HepG2 (cell line): ENCODE results near the gene SH3GL1. TPM values are rescaled to one million over a fixed set of nuclear protein-coding genes. Genes with fewer than 3 reads are reported as not detected.

ENCODE experiments used
- AHR ChIP-seq: IDR thresholded peaks from 2 replicates; pipeline ENCODE4 v1.6.1; 2018; ENCODE audit warnings: missing genetic modification reagents, missing compliant biosample characterization
- AKNA ChIP-seq: sonication (generic); formaldehyde crosslinking; IDR thresholded peaks from 2 replicates; pipeline ENCODE4 v1.4.0; 2020; ENCODE audit warnings: missing genetic modification reagents, borderline replicate concordance
- BATF2 ChIP-seq: sonication (generic); formaldehyde crosslinking; IDR thresholded peaks from 2 replicates; pipeline ENCODE4 v1.8.0; 2022; ENCODE audit warnings: mild to moderate bottlenecking, missing genetic modification reagents, moderate library complexity
- CREB3 ChIP-seq: sonication (generic); formaldehyde crosslinking; IDR thresholded peaks from 2 replicates; pipeline ENCODE4 v1.5.0; 2020; ENCODE audit warnings: missing genetic modification reagents
- ERF ChIP-seq: IDR thresholded peaks from 2 replicates; pipeline ENCODE4 v1.6.1; 2018; ENCODE audit warnings: missing biosample characterization, missing genetic modification reagents
- HMGA1 ChIP-seq: sonication (generic); formaldehyde crosslinking; conservative IDR thresholded peaks from 2 replicates; pipeline ENCODE4 v1.4.0; 2020; ENCODE audit warnings: missing genetic modification reagents
- KMT2B ChIP-seq: IDR thresholded peaks from 2 replicates; pipeline ENCODE4 v1.6.1; 2016; ENCODE audit warnings: missing genetic modification reagents, missing compliant biosample characterization
- MAF1 ChIP-seq: sonication (generic); formaldehyde crosslinking; IDR thresholded peaks from 2 replicates; pipeline ENCODE4 v1.5.0; 2020; ENCODE audit warnings: missing genetic modification reagents, borderline replicate concordance
- MXD1 ChIP-seq: sonication (generic); formaldehyde crosslinking; IDR thresholded peaks from 2 replicates; pipeline ENCODE4 v1.4.0; 2020; ENCODE audit warnings: mild to moderate bottlenecking, missing genetic modification reagents
- RFX5 ChIP-seq: IDR thresholded peaks from 2 replicates; pipeline ENCODE4 v1.6.1; 2011; ENCODE audit warnings: low read depth, low read length, improper control_type of control experiment
- ZBTB38 ChIP-seq: sonication (generic); formaldehyde crosslinking; IDR thresholded peaks from 2 replicates; pipeline ENCODE4 v1.5.1; 2020; ENCODE audit warnings: mild to moderate bottlenecking, missing genetic modification reagents
- ZNF569 ChIP-seq: sonication (generic); formaldehyde crosslinking; IDR thresholded peaks from 2 replicates; pipeline ENCODE4 v1.5.0; 2020; ENCODE audit warnings: mild to moderate bottlenecking, missing genetic modification reagents, moderate library complexity, borderline replicate concordance
- ZNF724P ChIP-seq: sonication (generic); formaldehyde crosslinking; IDR thresholded peaks from 2 replicates; pipeline ENCODE4 v1.8.0; 2022; ENCODE audit warnings: missing genetic modification reagents, borderline replicate concordance
- ZXDC ChIP-seq: sonication (generic); formaldehyde crosslinking; IDR thresholded peaks from 2 replicates; pipeline ENCODE4 v1.5.0; 2020; ENCODE audit warnings: mild to moderate bottlenecking, missing genetic modification reagents
- polyA plus RNA-seq, 8 experiments: library from polyadenylated mRNA; depleted of rRNA in 3 of 8; stranded (reverse) in 7 of 8; unstranded in 1 of 8; fragments of >200 nt; fragmentation: Illumina TruSeq in 4 of 8; extraction: Trizol in 4 of 8; gene quantifications; 2 replicates each; pipeline versions ENCODE4 v1.2.1 to v1.2.3, GENCODE V29; 2011 to 2016; ENCODE audit warnings: low read depth in 4 of 8, missing spikeins in 1 of 8, mixed read lengths in 1 of 8; ENCODE audit not compliant: insufficient read depth in 1 of 8
- total RNA-seq, 5 experiments: library from RNA; depleted of rRNA; stranded (reverse); fragments of >200 nt; fragmentation: Illumina TruSeq; extraction: Trizol; gene quantifications; 2 replicates each; pipeline ENCODE4 v1.2.3, GENCODE V29; 2016; ENCODE audit warnings: low read depth in 1 of 5
- TF ChIP-seq, protein P1 (sequence below): sonication (generic); formaldehyde crosslinking; IDR thresholded peaks from 2 replicates; pipeline ENCODE4 v1.9.0; 2021; ENCODE audit warnings: missing genetic modification reagents, mild to moderate bottlenecking, borderline replicate concordance

The SH3GL1 gene
- total and polyA plus RNA-seq, 2 of the 13 experiments (the other 11 are each of a cell fraction or from before 2014, with no cell fraction given) = 33.0 to 45.1 TPM

- TF ChIP-seq CREB3 (no peak), BATF2 (CRISPR knock-in tag) (no peak), MAF1 (CRISPR knock-in tag) (no peak), MXD1 (peak; percentile 54; the same call in 1 of the 2 replicates), ZNF724P (CRISPR knock-in tag) (no peak), ERF (CRISPR knock-in tag) (no peak; the same call in 1 of the 2 replicates), KMT2B (CRISPR knock-in tag) (peak; percentile 30; the same call in 1 of the 2 replicates), ZXDC (CRISPR knock-in tag) (peak; percentile 83; the same call in 1 of the 2 replicates), RFX5 (peak; percentile 75), HMGA1 (no peak), ZNF569 (CRISPR knock-in tag) (no peak), AHR (CRISPR knock-in tag) (no peak), ZBTB38 (CRISPR knock-in tag) (0 out of 2 replicates have a peak, but pooled peaks have one; percentile 41), AKNA (no peak)
- TF ChIP-seq, protein P1, sequence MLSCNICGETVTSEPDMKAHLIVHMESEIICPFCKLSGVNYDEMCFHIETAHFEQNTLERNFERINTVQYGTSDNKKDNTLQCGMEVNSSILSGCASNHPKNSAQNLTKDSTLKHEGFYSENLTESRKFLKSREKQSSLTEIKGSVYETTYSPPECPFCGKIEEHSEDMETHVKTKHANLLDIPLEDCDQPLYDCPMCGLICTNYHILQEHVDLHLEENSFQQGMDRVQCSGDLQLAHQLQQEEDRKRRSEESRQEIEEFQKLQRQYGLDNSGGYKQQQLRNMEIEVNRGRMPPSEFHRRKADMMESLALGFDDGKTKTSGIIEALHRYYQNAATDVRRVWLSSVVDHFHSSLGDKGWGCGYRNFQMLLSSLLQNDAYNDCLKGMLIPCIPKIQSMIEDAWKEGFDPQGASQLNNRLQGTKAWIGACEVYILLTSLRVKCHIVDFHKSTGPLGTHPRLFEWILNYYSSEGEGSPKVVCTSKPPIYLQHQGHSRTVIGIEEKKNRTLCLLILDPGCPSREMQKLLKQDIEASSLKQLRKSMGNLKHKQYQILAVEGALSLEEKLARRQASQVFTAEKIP (CRISPR knock-in tag) = no peak
Observed at GRCh38 chr19:4342615-4343369, 57.6 kb downstream of the SH3GL1 start (continued).
